MM.1S (cell line): ENCODE data around the gene LPIN1.
"Not testable (repeated sequence)": the region's sequence is repeated elsewhere in the genome, so short reads cannot be mapped to it uniquely, and the experiment has no call there.

ENCODE experiments used
- CTCF ChIP-seq: fragments of 300-600 bp; sonication (generic); IDR thresholded peaks from 2 replicates; pipeline ENCODE4 v1.5.1; 2016; ENCODE audit warnings: antibody characterized with exemption, low read length, mixed read lengths
- EZH2 ChIP-seq: fragments of 300-600 bp; sonication (generic); optimal IDR thresholded peaks from 2 replicates; pipeline ENCODE3; 2017; ENCODE audit warnings: low read depth, mild to moderate bottlenecking, antibody characterized with exemption, low read length, mixed read lengths
- EZH2phosphoT487 ChIP-seq: fragments of 300-600 bp; sonication (generic); IDR thresholded peaks from 2 replicates; pipeline ENCODE4 v1.6.1; 2018; ENCODE audit warnings: antibody characterized with exemption, low read length

GRCh38 chr2:11737852-11738251 lies 8.6 kb upstream of the LPIN1 start:
- not testable (repeated sequence) for TF ChIP-seq CTCF, EZH2phosphoT487, EZH2
